ENCODE data around the gene AQP5.

AQP5 gene

GRCh38 chr12:49979791-49980190 lies 18.1 kb downstream of the AQP5 start:
- TF ChIP-seq MYC (IDR thresholded peaks at IDR 0.05; ENCODE audit: low read depth, low read length): no peak
- no peak overlapping the region for H3K4me3 ChIP-seq (ENCODE audit: low read depth, low read length)
- DNase-seq (ENCODE audit: low read depth): no peak

- no peak for DNase-seq (ENCODE audit: low read depth)
- no peak overlapping the region for H3K4me3 ChIP-seq (ENCODE audit: low read depth, low read length)
- TF ChIP-seq MYC (IDR thresholded peaks at IDR 0.05; ENCODE audit: low read depth, low read length): no peak
- TF ChIP-seq MAX (IDR thresholded peaks at IDR 0.05; ENCODE audit: low read depth, low read length): no peak
- TF ChIP-seq CTCF (IDR thresholded peaks at IDR 0.05; ENCODE audit: low read depth, low read length): no peak
- TF ChIP-seq POLR2A (IDR thresholded peaks at IDR 0.05; ENCODE audit: extremely low read depth, insufficient read length): no peak
These were observed 19.1 kb downstream of the AQP5 start for GRCh38 chr12:49980501-49981349.

GRCh38 chr12:49982246-49983087 lies 20.8 kb downstream of the AQP5 start:
- DNase-seq (ENCODE audit: low read depth): peak; percentile 60

GRCh38 chr12:49983892-49984291 lies 22.2 kb downstream of the AQP5 start:
- TF ChIP-seq CTCF (IDR thresholded peaks at IDR 0.05; ENCODE audit: low read depth, low read length) (no peak), MYC (IDR thresholded peaks at IDR 0.05; ENCODE audit: low read depth, low read length) (no peak), MAX (IDR thresholded peaks at IDR 0.05; ENCODE audit: low read depth, low read length) (no peak), POLR2A (IDR thresholded peaks at IDR 0.05; ENCODE audit: extremely low read depth, insufficient read length) (no peak)
- DNase-seq (ENCODE audit: low read depth): no peak
- H3K4me3 ChIP-seq (ENCODE audit: low read depth, low read length): no peak overlapping the region

More at GRCh38 chr12:49982246-49983087, 20.8 kb downstream of the AQP5 start:
- H3K4me3 ChIP-seq (ENCODE audit: low read depth, low read length): no peak overlapping the region
- TF ChIP-seq CTCF (IDR thresholded peaks at IDR 0.05; ENCODE audit: low read depth, low read length): no peak
- TF ChIP-seq MAX (IDR thresholded peaks at IDR 0.05; ENCODE audit: low read depth, low read length): no peak
- no peak for TF ChIP-seq MYC (IDR thresholded peaks at IDR 0.05; ENCODE audit: low read depth, low read length)
- TF ChIP-seq POLR2A (IDR thresholded peaks at IDR 0.05; ENCODE audit: extremely low read depth, insufficient read length): no peak

GRCh38 chr12:49984476-49985359 lies 23.0 kb downstream of the AQP5 start:
- H3K4me3 ChIP-seq (ENCODE audit: low read depth, low read length): no peak overlapping the region
- TF ChIP-seq CTCF (IDR thresholded peaks at IDR 0.05; ENCODE audit: low read depth, low read length): no peak
- TF ChIP-seq MYC (IDR thresholded peaks at IDR 0.05; ENCODE audit: low read depth, low read length): no peak
- TF ChIP-seq POLR2A (IDR thresholded peaks at IDR 0.05; ENCODE audit: extremely low read depth, insufficient read length): no peak
- TF ChIP-seq MAX (IDR thresholded peaks at IDR 0.05; ENCODE audit: low read depth, low read length): no peak
- no peak for DNase-seq (ENCODE audit: low read depth)
